GM21717 (cell line): Measurements from ENCODE around the gene ARHGEF33.

Experiments
- ATAC-seq: cut with Tn5 transposase; IDR thresholded peaks from one replicate; pipeline ENCODE4 v1.9.1; 2021; ENCODE audit warnings: mild to moderate bottlenecking, moderate library complexity; ENCODE audit not compliant: unreplicated experiment

The ARHGEF33 gene

DNA sequence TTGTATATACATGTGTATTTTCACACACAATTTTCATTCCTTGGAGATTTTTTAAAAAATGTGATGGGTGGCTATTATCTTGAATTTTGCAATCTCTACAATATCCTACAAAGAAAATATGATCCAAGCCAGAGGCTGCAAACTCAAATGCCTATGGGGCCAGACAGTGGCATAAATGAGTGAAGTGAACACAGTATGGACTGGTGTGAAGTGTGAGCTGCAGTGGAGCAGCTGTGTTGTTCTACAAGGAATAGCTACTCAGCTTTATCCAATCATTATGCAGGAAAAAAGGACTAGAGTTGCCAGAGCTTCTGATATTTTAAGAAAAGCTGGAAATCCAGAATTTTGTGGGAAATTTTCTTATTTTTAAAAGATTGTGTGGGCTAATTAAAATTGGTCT is 62.1 kb downstream of the ARHGEF33 start:
- no peak for ATAC-seq

DNA sequence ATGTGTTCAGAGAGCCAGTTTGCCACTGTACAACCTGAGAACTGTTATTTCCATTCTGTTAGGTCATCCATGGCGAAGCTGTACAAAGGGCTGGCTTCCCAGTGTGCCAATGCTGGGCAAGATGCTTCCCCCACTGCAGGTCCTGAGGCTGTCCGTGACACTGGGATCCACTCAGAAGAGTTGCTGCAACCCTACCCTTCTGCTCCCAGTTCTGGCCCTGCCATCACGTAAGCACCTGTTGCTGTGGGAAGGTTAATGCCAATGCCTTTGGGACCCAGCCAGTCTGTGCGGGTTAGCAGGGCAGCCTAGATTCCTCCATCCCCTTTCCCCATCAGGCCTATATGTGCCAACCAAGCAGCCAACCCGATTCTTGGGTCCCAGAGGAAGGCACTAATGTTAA is 68.3 kb downstream of the ARHGEF33 start:
- ATAC-seq = no peak

DNA sequence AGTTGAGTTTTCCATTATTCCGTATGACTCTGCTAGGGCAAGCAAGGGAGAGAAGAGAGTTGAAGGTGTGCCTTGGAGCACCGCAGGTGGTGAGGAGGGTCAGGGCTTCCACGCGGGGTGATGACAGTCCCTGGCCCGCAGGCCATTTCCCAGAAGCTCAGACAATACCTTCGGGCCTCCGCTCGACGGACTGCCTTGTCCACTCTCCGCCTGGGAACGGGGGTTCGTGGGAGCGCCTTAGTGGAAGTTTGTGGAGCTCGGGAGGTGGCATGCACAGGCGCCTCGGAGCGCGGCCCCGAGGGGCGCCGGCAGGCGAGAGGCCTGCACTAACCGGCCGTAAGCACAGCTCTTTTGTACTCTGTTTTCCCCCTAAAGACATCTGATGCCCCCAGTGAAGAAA is 69.8 kb downstream of the ARHGEF33 start:
- ATAC-seq = no peak

DNA sequence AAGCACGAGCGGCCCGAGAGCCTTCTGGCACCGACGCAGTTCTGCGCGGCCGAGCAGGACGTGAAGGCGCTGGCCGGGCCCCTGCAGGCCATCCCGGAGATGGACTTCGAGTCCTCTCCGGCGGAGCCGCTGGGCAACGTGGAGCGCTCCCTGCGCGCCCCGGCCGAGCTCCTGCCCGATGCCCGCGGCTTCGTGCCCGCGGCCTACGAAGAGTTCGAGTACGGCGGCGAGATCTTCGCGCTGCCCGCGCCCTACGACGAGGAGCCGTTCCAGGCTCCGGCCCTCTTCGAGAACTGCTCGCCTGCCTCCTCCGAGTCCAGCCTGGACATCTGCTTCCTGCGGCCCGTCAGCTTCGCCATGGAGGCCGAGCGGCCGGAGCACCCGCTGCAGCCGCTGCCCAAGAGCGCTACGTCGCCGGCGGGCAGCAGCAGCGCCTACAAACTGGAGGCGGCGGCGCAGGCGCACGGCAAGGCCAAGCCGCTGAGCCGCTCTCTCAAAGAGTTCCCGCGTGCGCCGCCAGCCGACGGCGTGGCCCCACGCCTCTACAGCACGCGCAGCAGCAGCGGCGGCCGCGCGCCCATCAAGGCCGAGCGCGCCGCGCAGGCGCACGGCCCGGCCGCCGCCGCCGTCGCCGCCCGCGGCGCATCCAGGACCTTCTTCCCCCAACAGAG is 70.4 kb downstream of the ARHGEF33 start:
- no peak for ATAC-seq

DNA sequence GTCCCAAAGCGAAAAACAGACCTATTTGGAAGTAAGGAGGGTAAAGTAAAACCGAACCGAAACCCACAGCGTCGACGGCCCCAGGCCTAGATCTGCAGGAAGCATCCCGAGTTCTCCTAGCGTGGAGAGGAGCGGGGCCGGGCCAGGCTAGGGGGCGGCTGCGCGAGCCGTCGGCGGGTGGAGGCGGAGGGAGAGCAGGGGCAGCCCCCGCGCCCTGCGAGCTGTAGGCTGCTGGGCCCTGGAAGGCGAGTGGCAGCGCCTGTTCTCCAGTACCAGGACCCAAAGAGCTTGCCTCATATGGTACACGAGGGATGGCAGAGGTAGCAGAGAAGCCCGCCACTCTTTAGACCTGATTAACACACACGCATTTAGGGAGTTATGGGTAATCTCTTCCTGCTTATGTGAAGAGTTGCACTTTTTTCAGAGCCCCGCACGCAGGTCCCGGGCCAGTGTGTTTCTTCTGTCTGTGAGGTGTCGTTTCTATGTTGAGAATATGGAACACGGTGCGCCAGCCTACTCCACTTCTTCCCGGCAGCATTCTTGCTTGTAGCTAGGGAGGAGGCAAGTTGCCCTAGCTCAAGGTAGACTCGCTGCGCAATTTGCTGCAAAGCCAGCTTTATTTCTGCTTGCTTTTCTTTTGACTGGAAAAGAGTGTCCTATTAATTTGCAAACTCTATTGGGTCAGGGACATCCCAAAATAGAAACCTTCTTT is 71.1 kb downstream of the ARHGEF33 start:
- no peak for ATAC-seq

DNA sequence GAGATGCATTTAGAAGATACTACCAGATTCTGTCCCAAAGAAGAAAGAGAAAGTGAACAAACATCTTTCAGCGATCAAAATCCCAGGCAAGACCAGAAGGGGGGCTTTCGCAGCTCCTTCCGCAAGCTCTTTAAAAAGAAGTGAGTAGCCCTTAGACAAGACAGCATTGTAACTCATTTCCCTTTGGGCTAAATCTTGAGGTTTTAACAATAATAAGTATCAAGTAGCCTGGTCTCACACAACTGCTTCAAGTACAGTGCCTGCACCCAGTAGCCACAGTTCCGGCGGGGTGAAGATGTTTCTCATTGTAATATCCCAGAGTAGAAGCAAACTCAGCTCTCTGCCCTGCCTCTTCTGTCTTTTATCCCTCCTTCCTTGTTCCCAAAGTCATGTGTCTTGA is 76.3 kb downstream of the ARHGEF33 start:
- no peak for ATAC-seq

DNA sequence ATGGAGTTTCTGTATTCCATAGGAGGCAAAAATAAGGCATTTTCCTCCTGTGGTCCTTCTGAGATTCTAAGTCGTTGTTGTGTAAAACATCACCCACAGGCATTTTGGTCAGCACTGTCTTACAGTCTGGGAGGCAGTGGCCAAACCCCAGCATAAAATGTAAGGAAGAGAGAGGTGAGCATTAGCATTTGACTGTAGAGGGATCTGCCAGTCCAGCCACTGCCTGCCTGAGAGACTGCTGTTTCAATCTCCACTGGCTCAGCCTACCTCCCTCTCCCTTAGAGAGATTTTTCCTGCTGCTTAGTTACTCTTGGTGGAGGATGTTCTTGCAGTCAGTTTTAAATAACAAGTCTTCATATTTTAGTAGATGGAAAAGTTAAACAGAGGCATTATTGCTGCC is 77.0 kb downstream of the ARHGEF33 start:
- ATAC-seq = no peak

DNA sequence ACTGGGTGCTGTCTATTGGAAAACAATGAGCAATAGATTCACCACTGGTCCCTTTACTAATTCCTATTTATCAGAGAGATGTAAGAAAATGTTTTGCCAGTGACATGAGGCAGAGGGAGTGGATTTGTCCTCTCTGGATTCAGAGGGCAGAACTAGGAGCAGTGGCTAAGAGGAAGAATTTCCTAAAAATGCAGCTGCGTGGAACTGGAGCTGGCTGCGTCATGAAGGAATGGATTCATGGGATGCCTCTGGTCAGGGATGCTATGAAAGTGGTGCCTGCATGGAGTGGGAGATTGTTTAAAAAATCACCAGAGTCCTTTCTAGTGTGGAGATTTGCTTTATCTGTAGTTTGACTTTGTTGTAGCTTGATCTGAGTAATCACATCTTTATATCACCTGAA is 78.3 kb downstream of the ARHGEF33 start:
- no peak for ATAC-seq

DNA sequence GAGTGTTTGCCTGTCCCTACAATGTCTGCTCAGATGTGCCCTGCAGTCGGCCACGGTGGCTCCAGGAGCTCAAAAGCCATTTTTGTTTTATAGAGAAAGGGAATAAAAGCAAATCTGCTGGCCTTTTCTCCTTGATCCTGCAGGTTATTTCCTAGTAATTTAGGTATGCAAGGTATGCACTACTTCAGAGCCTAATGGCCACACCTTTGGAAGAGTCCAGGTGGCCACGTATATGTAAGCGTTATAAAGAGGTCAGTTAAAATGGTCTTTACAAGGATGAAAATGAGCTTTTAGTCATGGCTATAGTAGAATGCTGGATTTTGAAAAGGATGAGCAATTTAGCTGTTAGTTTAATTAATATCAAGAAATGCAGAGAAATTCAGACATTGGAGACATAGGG is 81.7 kb downstream of the ARHGEF33 start:
- no peak for ATAC-seq

DNA sequence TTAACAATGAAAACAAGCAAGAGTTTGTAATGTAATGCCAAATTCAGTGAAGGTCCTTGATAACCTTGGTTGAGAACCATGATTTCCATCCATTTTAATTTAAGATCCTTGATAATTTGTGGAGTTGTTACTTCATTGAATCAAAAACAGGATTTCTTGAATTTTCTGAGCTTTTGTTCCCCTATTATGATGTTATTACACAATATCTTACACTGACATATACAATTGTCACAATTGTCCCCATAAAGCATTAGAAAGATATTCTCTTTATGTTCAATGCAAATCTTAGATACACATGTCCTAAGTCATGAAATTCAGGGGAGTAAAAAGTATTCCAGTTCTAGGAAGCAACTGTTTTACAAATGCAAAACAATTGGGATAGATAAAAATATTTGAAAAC is 83.6 kb downstream of the ARHGEF33 start:
- ATAC-seq = no peak

DNA sequence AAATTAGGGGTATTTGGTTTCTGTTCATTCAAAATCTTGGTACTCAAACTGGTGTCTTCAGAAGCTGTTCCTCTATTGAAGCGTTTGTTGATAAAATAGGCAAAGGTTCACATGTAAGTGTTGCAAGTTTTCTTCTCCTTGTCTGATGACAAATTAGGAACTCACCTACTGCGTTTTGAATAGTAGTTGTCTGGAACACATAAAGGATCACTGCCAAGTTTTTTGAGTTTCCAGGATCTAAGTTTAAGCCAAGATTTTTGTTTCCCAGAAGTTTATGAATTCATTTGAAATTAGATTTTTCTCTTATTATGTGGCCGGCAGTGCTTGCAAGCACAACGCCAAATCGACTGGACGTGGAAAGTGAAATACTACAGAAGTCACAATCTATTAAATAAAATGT is 85.4 kb downstream of the ARHGEF33 start:
- no peak for ATAC-seq

DNA sequence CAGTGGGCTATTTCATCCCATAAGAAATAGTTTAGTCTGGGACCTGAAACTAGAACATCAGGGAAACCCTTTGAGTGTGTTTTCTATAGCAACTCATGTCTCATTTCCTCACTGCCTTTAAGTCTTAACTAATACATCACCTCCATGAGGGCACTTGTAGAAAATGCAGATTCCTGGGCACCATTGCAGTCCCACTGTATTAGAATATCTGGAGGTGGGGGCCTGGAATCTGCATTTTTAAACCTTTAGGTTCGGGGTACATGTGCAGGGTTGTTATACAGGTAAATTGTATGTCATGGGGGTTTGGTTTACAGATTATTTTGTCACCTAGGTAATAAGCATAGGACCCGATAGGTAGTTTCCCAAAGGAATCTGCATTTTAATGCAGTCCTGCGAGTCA is 87.4 kb downstream of the ARHGEF33 start:
- no peak for ATAC-seq

DNA sequence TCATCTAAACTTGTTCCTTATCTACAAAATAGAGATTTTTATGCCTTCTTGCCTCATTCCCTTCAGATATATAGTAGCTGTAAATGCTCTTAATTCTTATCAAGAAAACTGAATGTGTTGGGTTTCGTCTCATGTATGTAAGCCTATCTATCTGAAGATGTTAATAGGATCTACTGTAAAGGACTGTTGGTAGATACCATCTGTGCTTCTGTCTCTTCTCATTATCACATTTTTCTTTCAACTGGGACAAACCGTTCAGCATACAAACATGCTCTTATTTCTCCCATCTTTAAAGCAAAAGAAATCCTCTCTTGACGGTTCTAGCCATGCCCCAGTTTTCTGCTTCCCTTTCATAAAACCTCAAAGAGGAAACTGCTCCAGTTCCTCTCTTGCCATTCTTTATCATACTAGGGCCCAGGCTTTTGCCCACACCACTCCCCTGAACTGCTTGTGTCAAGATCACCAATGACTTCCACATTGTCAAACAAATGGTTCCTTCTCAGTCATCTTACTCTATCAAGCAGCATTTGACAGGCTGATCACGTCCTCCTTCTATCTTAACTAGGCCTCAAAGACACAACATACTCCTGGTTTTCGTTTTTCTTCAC is 88.7 kb downstream of the ARHGEF33 start:
- ATAC-seq = no peak

DNA sequence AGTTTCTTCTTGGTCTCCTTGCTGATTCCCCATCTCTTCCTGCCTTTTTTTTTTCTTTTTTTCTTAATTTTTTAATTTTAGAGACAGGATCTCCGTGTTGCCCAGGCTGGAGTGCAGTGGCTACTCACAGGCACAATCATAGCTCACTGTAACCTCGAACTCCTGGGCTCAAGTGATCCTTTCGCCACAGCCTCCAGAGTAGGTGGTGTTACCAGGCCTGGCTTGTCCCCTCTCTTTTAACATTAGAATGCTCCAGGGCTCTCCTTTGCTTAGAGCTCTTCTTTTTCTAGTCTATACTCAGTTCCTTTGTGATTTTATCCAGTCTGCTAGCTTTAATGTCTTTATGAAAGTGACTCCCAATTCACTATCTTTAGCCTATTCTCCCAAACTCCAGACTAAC is 89.2 kb downstream of the ARHGEF33 start:
- ATAC-seq = no peak

DNA sequence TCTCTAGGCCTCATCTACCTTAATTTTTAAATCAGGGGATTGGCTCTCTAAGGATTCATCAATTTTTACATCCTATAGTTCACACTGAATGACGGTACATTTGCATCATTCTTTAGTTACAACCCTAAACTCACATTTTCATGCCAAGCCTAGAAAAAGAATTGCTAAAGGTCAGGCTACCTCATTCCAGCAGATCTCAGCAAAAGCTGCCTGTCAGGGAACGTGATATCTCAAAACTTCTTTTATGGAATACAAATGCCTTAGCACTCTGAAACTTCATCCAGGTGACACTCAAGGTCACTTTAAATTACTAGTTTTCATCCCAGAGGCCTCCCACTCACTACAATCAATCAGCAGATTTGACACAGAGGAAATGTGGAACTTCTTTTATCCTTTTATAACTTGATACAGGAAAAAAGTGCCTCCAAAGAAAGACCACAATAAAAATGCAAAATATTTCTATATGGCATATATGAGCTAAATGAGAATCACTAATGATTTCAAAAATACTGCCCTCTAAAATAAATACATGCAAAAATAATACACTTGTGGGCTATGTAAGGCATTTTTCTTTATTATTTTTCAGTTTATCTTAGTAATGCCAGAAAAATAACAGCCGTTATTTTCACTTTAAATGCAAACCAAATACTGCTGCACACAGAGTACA is 91.5 kb downstream of the ARHGEF33 start:
- ATAC-seq = no peak

DNA sequence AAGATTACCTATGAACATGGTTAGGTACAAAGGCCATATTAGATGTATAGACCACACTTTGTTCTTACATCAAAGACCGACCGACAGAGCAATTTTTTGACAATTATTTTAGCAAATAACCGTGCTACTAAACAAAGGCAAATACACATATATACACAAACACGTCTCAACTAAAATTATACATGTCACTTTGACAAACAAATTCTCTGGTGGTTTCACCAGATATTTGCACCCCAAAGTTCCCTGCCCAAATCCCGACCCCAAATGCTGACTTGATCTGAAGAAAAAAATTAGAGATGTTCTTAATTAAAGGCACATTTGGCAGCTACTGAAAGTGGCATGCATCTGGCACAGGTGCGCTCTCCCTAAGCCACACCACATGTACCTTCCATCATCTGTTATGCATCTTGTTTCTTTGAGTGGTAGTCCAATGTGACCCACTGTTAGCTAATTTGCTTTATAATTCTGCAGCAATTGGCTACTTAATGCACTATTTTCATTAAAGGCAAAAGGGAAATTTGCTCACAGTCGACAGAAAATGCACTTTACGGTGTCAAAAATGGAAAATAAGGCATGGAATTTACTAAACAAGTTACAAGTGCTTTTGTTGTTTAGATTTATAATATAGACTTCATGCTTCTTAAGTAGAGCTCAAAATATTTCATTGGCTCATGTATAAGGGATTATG is 92.1 kb downstream of the ARHGEF33 start:
- ATAC-seq = no peak

DNA sequence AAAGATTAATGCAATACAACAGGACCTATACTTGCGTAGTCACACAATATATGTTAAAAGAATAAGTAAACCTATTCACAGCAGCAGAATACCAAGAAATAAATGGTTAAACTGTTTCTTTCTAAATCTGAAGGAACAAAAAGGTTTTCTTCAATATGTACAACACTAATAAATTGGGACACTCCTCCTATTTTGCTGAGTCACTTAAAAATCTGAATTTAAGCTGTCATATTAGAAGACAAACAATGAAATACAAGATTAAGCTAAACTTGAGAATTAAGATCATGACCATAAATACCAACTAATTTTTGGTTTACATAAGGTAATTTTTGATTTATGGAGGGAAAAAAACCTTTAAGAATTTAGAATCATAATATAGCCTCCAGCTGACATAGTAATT is 92.8 kb downstream of the ARHGEF33 start:
- no peak for ATAC-seq

DNA sequence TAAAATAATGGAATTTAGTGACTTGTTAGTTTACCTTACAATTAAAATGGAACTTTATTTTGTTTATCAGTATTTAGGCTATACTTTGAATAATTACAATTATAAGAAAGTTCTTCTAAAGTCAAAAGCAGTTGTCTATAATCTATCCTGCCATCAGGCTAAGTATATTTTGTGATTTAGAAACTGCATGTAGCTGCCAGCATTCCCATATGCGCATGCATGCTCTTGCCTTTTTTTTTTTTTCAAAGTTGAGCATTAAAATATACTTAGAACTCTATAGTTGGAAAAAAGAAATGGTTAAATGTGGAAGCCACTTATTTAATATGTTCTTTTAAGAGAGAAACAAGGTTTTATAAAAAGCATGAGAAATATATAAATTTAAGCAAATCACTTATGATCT is 99.0 kb downstream of the ARHGEF33 start:
- no peak for ATAC-seq

DNA sequence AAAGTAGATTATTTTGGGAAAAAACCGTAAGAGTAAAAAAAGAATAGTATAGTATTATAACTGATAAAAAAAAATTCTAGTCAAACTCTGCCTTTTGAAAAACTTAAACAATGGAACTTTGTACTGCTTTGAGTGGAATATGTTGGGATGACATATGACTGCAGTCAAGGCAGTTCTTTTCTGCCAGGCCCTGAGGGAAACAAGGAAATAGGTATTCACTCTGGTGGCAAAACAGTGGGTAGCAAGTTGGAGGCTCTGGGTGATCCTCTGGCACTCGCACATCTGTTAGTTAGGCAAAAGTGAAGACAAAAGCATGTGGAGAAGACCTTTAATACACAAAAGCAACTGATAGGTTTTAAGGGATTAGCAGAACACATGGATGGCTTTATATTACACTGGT is 102.2 kb downstream of the ARHGEF33 start:
- ATAC-seq = no peak

DNA sequence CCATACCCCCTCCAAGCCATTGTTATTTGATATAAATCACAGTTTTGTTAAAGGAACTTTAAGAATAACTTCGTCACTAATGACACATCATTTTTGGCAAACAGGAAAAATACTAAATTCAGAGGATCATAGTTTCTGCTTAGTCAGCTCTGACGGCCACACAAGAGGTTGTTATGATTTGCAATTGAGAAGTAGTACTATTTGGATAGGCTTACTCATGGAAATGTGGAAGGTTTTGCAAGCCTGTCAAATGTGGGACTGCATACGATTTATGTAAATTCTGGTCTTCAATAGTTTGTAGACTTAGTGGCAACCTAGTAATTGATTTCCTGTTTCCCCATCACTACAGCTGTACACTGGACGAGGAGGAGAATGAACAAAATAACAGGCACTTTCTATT is 108.1 kb downstream of the ARHGEF33 start:
- no peak for ATAC-seq

DNA sequence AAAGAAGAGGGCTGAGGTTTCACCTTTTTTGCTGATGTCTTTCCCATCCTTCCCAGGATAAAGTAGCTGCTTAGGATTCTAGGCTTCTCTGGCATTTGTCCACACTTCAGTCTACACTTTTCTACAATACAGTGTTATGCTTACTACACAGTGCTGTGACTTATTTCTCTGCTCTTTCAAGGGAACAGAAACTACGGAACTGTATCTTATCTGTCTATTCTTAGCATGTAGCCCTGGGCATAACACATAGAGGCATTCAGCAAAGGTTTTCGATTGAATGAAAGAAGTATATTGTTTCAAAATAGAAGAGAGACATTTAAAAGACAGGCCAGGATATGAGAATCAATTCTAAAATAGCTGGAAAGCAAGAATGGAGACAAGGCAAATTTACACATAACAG is 110.9 kb downstream of the ARHGEF33 start:
- ATAC-seq = no peak
